ENCODE data around the gene OGA. TPM values are rescaled to one million over a fixed set of nuclear protein-coding genes. Genes with fewer than 3 reads are reported as not detected.

Gene OGA
- total and polyA plus RNA-seq, 7 donors: 15.7 to 143 (median 124) TPM

DNA sequence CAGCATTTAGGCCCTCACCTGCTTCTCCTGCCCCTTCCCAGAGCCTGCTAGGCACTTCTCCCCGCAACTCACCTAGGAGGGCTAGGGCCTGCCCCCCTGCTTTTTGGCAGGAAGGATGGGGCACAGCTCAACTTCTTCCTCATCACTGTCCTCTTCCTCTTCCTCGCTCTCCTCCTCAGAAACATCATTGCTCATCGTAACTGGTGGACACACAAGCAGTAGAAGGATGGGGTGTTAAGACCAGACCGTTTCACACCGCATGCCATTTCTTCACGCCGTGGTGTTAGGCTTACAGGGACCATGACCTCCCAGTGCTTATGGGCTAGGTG, 36.6 kb downstream of the OGA start:
- peaks cover 10 to 35% (median 22%) of the 10 kb centered on the region in 3 donors for H3K27me3 ChIP-seq
- intact Hi-C loops (cut with DNase I): loop anchor here (2.0 to 10.0 kb wide), 5 partner anchors 36 to 567 kb away; partner anchors contain the start of genes DPCD, OGA and POLL
- no peaks in the 10 kb centered on the region for H3K9me3 ChIP-seq
- peaks cover 0 to 60% (median 53%) of the 10 kb centered on the region in 4 donors for H3K4me1 ChIP-seq
- no peak overlapping the region for H3K4me3 ChIP-seq
- no peak overlapping the region for H3K27ac ChIP-seq
- H3K36me3 ChIP-seq: peaks cover 0 to 26% (median 9%) of the 10 kb centered on the region in 4 donors
- DNase-seq: peak; percentile 43
- TF ChIP-seq EP300 (IDR thresholded peaks at IDR 0.05): no peak
- no peak for TF ChIP-seq POLR2AphosphoS5 (IDR thresholded peaks at IDR 0.05)
- TF ChIP-seq, protein P1, sequence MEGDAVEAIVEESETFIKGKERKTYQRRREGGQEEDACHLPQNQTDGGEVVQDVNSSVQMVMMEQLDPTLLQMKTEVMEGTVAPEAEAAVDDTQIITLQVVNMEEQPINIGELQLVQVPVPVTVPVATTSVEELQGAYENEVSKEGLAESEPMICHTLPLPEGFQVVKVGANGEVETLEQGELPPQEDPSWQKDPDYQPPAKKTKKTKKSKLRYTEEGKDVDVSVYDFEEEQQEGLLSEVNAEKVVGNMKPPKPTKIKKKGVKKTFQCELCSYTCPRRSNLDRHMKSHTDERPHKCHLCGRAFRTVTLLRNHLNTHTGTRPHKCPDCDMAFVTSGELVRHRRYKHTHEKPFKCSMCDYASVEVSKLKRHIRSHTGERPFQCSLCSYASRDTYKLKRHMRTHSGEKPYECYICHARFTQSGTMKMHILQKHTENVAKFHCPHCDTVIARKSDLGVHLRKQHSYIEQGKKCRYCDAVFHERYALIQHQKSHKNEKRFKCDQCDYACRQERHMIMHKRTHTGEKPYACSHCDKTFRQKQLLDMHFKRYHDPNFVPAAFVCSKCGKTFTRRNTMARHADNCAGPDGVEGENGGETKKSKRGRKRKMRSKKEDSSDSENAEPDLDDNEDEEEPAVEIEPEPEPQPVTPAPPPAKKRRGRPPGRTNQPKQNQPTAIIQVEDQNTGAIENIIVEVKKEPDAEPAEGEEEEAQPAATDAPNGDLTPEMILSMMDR (IDR thresholded peaks at IDR 0.05): no peak
- no peak for TF ChIP-seq POLR2A (IDR thresholded peaks at IDR 0.05)
- WGBS, 2 donors: 86 to 89% methylated on average over 7 of the region's 7 CpGs

DNA sequence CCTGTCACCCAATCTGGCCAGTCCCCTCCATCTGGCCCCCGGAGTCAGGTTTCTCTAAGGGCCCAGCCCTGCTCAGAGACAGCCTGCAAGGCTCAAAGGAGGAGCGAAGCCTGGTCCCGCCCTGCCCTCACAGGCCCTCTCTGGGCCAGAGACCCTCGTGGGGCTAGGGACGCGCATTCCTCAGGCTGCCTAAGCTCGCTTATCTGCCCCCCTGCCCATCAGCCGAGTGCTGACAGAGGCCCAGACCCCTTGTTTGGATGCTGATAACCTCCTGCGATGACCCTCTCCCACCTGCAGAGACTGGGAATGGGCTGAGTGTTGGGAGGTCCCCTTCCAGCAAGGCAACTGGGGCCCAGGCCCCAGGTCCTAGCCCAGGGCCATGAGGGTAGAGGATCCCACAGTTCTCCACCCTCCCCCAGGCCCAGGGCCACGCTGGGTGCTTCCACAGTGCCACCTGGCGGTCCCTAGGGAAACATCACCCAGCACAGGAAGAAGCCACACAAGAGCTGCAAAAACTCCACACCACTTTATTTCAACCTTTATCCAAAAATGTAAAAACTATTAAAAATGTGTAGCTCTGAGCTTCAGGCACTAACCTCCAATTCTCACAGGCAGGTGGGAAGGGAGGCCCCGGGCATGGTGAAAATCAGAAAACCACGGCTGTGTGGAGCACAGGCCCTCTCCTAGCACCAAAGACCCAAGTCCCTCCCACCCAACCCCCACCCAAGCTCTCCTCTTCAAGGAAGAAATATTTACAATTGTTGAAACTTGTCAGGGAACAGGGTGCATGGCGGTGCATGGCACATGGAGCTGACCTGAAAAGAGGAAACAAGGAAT, 37.2 kb downstream of the OGA start:
- no peak overlapping the region for H3K27ac ChIP-seq
- H3K9me3 ChIP-seq: no peaks in the 10 kb centered on the region
- WGBS, 2 donors: 61 to 65% methylated on average over 14 of the region's 14 CpGs
- no peak for TF ChIP-seq EP300 (IDR thresholded peaks at IDR 0.05)
- TF ChIP-seq, protein P1 (IDR thresholded peaks at IDR 0.05): peak in 3 of 4 experiments; percentile 78 to 89 (median 81)
- TF ChIP-seq POLR2A (IDR thresholded peaks at IDR 0.05): no peak
- H3K27me3 ChIP-seq: peaks cover 15 to 41% (median 27%) of the 10 kb centered on the region in 3 donors
- H3K36me3 ChIP-seq: peaks cover 0 to 20% (median 5%) of the 10 kb centered on the region in 4 donors
- peaks cover 0 to 65% (median 58%) of the 10 kb centered on the region in 4 donors for H3K4me1 ChIP-seq
- intact Hi-C loops (cut with DNase I): loop anchor here (1.0 to 10.0 kb wide), 6 partner anchors 36 to 566 kb away; partner anchors contain the start of genes DPCD, OGA and POLL
- peak; percentile 73 for DNase-seq
- H3K4me3 ChIP-seq: no peak overlapping the region

DNA sequence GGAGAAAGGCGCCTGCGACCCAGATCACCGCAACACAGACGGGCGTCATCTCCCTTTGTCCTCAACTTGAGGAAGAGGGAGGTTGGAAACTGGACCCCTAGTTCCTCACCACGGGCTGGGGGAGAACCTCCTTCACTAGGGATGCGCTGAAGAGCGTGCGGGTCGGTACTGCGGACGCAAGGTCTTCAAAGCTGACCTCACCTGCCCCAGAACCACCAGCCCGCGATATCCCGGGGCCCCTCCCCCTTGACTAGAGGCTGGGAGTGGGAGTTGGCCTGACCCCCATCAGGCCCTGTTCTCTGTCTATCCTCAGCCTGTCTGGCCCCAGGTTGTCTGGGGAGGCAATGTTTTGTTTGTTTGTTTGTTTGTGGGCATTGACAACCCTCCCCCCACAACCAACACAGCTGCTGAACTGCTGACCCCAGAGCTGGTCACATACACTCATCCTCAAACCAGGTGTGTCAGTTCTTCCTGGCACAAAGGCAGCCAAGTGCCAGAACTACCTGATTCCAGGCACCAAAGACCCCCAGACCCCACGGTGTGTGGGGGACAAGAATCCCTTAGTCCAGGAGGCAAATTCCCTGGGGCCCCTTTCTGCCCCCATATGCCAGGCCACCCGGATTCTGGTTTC, 37.9 kb downstream of the OGA start:
- TF ChIP-seq, protein P1 (IDR thresholded peaks at IDR 0.05): no peak
- no peak for TF ChIP-seq POLR2AphosphoS5 (IDR thresholded peaks at IDR 0.05)
- TF ChIP-seq POLR2A (IDR thresholded peaks at IDR 0.05): no peak
- no peak for TF ChIP-seq EP300 (IDR thresholded peaks at IDR 0.05)
- DNase-seq: peak; percentile 61
- H3K4me3 ChIP-seq: peak overlapping the region; percentile 7 to 45 (median 36)
- intact Hi-C loops (cut with DNase I): loop anchor here (1.0 to 10.0 kb wide), 6 partner anchors 37 to 566 kb away; partner anchors contain the start of genes DPCD, OGA and POLL
- no peak overlapping the region for H3K27ac ChIP-seq
- peaks cover 21 to 47% (median 35%) of the 10 kb centered on the region in 3 donors for H3K27me3 ChIP-seq
- WGBS, 2 donors: 19 to 26% methylated on average over 17 of the region's 17 CpGs
- peaks cover 0 to 69% (median 65%) of the 10 kb centered on the region in 4 donors for H3K4me1 ChIP-seq
- peaks cover 0 to 13% (median 0%) of the 10 kb centered on the region in 4 donors for H3K36me3 ChIP-seq
- no peaks in the 10 kb centered on the region for H3K9me3 ChIP-seq

DNA sequence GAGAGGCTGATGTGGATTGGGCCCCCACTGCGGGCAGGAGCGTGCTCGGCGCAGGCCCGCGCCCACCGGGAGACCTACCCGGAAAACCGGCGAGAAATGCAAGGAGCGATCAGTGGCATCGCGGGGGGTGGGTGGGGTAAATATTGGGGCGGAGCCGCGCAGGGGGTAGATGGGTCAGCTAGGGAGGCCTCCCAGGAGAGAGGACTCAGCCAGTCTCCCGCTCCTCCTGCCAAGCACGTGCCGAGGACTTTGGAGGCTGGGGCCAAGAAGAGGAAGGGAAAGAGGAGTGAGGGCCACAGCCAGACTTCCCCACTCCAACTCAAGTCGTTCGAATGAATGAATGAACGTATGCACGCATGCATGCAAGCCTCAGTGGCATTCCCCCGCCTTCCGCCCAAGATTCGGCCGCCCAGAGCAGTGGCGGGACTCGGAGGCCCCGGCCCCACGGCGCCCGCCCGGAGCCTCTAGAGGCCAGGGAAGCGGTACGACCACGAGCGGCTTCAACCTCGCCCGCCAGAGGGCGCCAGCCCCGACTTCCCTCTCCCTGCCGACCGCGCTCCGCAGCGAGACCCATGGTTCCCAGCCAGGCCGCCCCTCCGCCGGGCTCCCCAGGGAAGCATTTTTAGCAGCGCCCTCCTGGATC, 38.6 kb downstream of the OGA start:
- WGBS, 2 donors: 1 to 2% methylated on average over 51 of the region's 51 CpGs
- peaks cover 0 to 74% (median 71%) of the 10 kb centered on the region in 4 donors for H3K4me1 ChIP-seq
- H3K4me3 ChIP-seq: peak overlapping the region; percentile 7 to 45 (median 36)
- peak; percentile 88 for DNase-seq
- peaks cover 0 to 7% (median 0%) of the 10 kb centered on the region in 4 donors for H3K36me3 ChIP-seq
- no peaks in the 10 kb centered on the region for H3K9me3 ChIP-seq
- peaks cover 27 to 54% (median 41%) of the 10 kb centered on the region in 3 donors for H3K27me3 ChIP-seq
- TF ChIP-seq, protein P1 (IDR thresholded peaks at IDR 0.05): peak; percentile 52 to 91 (median 66)
- no peak for TF ChIP-seq EP300 (IDR thresholded peaks at IDR 0.05)
- intact Hi-C loops (cut with DNase I): loop anchor here (1.0 to 10.0 kb wide), 6 partner anchors 38 to 565 kb away; partner anchors contain the start of genes DPCD, OGA and POLL
- no peak overlapping the region for H3K27ac ChIP-seq
